GM18520 (cell line): ENCODE data around the gene RHAG.
A peak's percentile ranks its signal among the peaks of the same experiment; 100 is the strongest.

Source experiments
- ATAC-seq: cut with Tn5 transposase; IDR thresholded peaks from one replicate; pipeline ENCODE4 v1.9.1; 2021; ENCODE audit not compliant: unreplicated experiment

Gene RHAG

DNA sequence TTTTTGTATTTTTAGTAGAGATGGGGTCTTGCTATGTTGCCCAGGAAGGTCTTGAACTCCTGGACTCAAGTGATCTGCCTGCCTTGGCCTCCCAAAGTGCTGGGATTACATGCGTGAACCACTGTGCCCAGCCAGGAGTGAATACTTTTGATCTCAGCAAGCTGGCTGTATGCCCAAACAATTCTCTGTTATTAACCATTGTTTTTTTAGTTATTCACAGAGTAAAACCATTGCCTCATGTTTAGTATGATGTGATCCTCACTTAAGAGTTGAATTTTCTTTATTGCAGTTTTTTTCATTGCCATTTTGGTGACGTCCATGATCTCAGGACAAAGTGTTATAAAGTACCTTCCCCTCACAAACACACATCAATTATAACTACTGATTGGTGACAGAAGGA is 71.4 kb downstream of the RHAG start:
- ATAC-seq = no peak

DNA sequence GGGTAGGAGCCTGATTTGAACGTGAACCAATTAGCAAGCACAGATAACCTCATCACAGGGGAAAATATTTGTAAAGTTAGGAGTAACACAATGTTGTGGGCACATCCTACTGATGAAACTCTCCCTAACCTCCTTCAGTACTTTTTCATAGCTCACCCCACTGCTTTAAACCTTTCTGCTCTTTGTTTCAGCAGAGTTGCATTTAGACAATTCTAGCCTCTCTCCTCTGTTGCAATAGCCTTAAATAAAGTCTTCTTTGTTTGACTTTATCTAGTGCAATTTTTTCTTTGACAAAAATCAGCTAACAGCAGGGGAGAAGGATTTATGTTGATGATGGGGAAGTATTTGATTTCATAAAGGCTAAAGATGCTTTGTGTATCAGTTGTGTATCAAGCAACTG is 72.1 kb downstream of the RHAG start:
- ATAC-seq = no peak

- ATAC-seq = no peak
Measured at GRCh38 chr6:49563006-49563886, 73.4 kb downstream of the RHAG start.

DNA sequence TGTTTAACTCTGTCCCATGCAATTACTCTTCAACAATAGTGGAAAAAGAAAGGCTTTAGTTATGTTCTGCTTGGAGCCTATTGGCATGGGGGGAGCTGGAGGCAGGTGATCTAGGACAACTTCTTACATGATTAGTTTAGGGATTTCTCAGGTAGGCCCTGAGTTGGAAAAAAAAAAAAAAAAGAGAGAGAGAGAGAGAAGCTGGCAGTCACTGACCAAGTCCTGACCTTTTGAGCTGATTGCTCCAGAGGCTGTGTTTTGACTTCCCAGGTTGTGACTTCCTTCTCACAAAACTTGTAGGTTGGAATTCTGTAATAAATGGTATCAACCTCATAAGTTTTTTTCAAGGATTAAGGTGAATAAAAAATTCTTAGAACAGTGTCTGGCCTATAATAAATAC is 78.4 kb downstream of the RHAG start:
- no peak for ATAC-seq

DNA sequence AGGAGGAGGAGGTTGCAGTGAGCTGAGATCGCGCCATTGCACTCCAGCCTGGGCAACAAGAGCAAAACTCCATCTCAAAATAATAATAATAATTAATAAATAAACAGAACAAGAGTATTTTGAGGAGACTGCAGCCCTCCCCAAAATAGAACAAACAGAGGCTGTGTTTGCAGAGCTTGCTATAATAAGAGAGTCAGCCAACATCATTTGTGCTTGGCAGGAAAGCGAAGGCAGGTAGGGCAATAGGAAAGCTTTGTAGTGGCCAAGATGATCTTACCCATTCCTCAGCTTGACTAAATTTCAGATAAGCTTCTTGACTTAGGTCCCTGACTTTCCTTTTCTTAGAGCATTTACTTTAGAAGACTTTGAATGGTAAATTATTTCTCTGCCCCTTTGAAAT is 79.5 kb downstream of the RHAG start:
- no peak for ATAC-seq

GRCh38 chr6:49556429-49556837 is 80.2 kb downstream of the RHAG start:
- peak; percentile 46 for ATAC-seq

- no peak for ATAC-seq
Measured at GRCh38 chr6:49555951-49556350, 80.7 kb downstream of the RHAG start.
